ENCODE measurements around the gene POU5F2. TPM values are rescaled to one million over a fixed set of nuclear protein-coding genes. Genes with fewer than 3 reads are reported as not detected.

Gene POU5F2
- total and polyA plus RNA-seq, 2 of the 8 experiments (the other 6 are each of a cell fraction or from before 2014, with no cell fraction given) = 0.06 to 0.08 TPM

DNA sequence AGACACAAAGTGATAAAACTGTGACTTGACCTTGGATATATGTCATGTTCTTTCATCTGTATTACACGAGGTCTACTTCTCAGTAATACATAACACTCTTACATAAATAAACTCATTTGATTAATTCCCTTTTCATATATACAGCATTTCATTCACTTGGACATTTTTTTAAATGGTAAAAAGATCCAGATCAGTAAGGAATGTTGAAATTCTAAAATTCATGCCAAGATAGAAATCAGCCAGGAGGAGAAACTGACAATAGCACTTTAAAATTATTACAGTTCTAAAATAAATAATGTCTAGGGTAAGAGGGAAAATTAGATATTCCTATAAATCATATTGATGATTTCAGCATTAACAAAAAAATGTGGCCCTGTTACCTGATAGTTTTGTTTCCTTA lies 46.2 kb upstream of the POU5F2 start (continued):
- TF ChIP-seq CREB1 (IDR thresholded peaks at IDR 0.05) (no peak), CEBPB (IDR thresholded peaks at IDR 0.05; ENCODE audit: low read depth, low read length) (no peak), GABPA (IDR thresholded peaks at IDR 0.05; ENCODE audit: borderline replicate concordance, insufficient read depth, low read length) (no peak)
